Stimulated activated memory B cell treated with anti-CD40 and anti-IgM and Interleukin-4, amounts not matched to agents 10 μg/mL and 1 μg/mL and 100 μg/mL, for 72 hours (primary cell): Measurements from ENCODE around the gene DST.
"Not testable (repeated sequence)": the region's sequence is repeated elsewhere in the genome, so short reads cannot be mapped to it uniquely, and the experiment has no call there.

Experiments
- ATAC-seq: fragments of 150-1000 bp; cut with Tn5 transposase; 2 replicates; pipeline ENCODE4 v1.10.0; 2021
- H3K27ac Mint-ChIP-seq: one replicate; pipeline ENCODE4 v1.8.0; 2022; ENCODE audit warnings: mild to moderate bottlenecking, mixed read lengths
- H3K27me3 Mint-ChIP-seq: one replicate; pipeline ENCODE4 v1.8.0; 2022; ENCODE audit warnings: mixed read lengths
- H3K36me3 Mint-ChIP-seq: one replicate; pipeline ENCODE4 v1.8.0; 2022; ENCODE audit warnings: mixed read lengths
- H3K4me1 Mint-ChIP-seq: one replicate; pipeline ENCODE4 v1.8.0; 2022; ENCODE audit warnings: mixed read lengths
- H3K4me3 Mint-ChIP-seq: one replicate; pipeline ENCODE4 v1.8.0; 2022; ENCODE audit warnings: mild to moderate bottlenecking, moderate library complexity, mixed read lengths
- H3K9me3 Mint-ChIP-seq: one replicate; pipeline ENCODE4 v1.8.0; 2022; ENCODE audit warnings: mixed read lengths

The DST gene

DNA sequence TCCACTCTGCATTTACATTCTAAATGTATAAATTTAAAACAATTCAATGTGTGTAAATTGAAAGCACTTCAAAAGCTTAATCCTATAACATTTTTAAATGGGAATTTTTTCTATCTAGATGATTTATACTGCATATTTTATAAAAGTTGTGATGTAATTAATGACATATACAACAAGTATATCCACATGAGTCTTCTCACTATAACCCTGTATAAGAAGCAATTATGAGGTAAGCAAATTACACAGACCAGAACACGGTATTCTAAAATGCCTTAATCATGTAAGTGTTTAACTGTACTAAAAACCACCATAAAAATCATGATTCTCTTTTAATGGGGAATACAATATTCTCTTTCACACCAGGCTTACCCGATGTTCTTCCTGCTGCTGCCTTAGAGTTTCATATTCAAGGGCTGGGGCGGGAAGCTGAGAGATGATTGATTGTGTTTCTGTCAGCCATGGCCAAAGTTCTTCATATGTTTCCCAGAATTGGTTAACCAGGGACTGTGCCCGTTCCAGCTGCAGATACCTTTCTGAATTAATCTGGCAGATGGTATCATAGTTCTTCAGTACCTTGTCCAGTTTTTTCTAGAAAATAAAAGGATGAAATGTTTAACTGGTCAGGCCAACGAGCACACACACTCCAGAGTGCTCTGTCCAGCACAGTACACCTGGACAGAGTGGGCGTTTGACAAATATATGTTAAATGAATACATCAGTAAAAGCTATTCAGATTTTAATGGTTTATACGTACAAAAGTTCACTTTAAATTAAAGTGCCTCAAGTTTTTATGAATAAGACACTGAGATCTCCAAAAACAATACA, 127.4 kb downstream of the DST start:
- Mint-ChIP-seq H3K4me1 (no peaks in the 10 kb centered on the region), H3K9me3 (peaks cover 6% of the 10 kb centered on the region), H3K27me3 (no peaks in the 10 kb centered on the region), H3K36me3 (no peaks in the 10 kb centered on the region), H3K4me3 (no peak overlapping the region), H3K27ac (no peak overlapping the region)
- ATAC-seq = no peak

DNA sequence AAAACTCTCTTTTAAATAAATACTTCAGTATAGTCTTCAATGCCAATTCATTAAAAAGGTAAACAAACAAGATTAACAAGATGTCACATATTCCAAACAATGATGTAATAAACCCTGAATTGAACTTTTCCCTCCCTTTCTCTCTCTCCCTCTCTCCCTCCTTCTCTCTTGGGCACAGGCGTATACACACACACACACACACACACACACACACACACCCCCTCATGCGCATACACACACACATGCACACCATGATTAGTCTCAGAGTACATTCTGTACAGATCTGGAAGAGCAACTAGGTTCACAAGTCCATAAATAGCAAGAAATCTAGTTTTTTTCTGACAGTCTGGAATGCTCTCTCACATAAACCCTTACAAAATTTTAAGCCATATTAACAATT, 128.3 kb downstream of the DST start:
- Mint-ChIP-seq H3K9me3 (no peaks in the 10 kb centered on the region), H3K4me3 (no peak overlapping the region), H3K27ac (no peak overlapping the region), H3K4me1 (no peaks in the 10 kb centered on the region), H3K27me3 (no peaks in the 10 kb centered on the region), H3K36me3 (no peaks in the 10 kb centered on the region)
- no peak for ATAC-seq

DNA sequence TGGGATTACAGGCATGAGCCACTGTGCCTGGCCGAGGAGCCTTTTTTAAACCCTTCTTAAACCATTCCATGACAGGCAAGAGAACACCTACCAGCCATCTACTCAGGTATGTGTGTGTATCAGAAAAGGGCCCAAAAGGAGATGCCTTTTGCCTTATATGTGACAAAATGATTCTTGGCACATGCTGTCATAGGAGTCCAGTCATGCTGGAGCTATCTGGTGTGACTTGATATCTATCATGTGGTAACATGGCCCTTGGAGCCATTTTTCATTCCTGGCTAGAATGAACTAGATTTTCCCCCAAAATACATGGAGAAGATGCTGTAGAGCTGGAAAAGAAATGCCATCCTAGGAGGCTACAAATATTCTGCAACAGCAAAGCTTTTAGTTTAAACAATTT, 129.1 kb downstream of the DST start:
- no peaks in the 10 kb centered on the region for H3K4me1 Mint-ChIP-seq
- H3K27ac Mint-ChIP-seq = no peak overlapping the region
- no peaks in the 10 kb centered on the region for H3K27me3 Mint-ChIP-seq
- no peak for ATAC-seq
- no peaks in the 10 kb centered on the region for H3K36me3 Mint-ChIP-seq
- no peaks in the 10 kb centered on the region for H3K9me3 Mint-ChIP-seq
- H3K4me3 Mint-ChIP-seq = no peak overlapping the region

DNA sequence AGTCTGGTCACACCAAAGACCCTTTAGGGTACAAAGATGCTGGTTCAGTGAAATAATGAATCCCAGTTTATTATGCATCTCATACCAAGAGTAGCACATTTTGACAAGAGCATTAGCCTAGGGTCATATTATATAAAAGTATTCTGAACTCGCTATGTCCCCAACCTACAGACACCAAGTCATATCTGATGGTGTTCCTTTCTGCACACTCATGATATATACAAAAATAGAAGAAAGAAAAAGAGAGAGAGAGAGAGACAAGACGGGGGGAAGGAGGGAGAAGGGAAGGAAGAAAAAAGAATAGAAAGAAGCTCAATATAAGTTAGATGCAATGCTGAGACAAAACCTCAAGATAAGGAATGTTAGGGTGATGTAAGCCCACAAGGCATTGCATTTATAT, 131.1 kb downstream of the DST start:
- H3K27me3 Mint-ChIP-seq = no peaks in the 10 kb centered on the region
- H3K4me1 Mint-ChIP-seq = no peaks in the 10 kb centered on the region
- H3K4me3 Mint-ChIP-seq = no peak overlapping the region
- no peaks in the 10 kb centered on the region for H3K36me3 Mint-ChIP-seq
- no peaks in the 10 kb centered on the region for H3K9me3 Mint-ChIP-seq
- no peak overlapping the region for H3K27ac Mint-ChIP-seq
- no peak for ATAC-seq

DNA sequence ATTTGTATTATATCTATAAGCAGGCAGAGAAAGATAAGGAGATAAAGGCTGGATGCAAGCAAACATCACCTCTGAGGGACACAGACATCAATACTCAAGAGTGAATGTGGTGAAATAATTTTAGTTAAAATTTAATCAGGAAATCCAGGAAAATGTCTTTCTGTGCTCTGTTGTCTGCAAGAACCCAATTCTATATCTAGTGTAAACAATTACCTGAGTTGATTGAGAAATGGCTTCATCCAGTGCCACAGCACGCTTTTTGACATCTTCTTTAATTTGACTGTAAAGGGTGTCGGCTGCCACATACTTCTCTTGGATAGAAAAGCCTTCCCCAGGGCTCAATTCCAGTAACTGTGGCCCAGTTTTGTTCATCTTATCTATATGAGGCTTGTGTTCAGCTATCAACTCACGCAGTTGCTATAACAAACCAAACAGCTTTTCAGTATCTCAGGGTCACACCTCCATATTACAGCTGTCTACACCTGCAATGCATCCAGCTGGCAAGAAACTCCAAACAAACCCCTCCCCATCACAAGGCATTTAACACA, 131.6 kb downstream of the DST start:
- H3K27me3 Mint-ChIP-seq = no peaks in the 10 kb centered on the region
- no peaks in the 10 kb centered on the region for H3K9me3 Mint-ChIP-seq
- H3K27ac Mint-ChIP-seq = no peak overlapping the region
- no peak for ATAC-seq
- no peak overlapping the region for H3K4me3 Mint-ChIP-seq
- no peaks in the 10 kb centered on the region for H3K4me1 Mint-ChIP-seq
- H3K36me3 Mint-ChIP-seq = no peaks in the 10 kb centered on the region

DNA sequence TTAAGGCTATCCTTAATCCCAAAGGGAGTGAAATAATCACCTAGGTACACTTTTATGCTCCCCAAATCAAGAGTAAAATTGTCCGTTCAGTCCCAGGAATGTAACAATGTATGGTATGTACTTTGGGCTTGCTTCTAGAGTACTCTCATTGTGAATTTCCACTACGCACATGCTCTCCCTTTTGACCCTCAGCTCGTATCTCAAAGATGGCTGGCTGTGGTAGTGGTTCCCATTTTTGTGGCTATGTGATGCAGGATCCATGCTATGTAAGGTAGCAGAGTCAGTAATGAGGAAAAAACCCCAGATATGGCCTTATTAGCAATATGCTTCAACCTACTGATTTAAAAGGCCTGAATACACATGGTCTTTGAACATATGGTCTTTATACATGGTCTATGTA, 133.7 kb downstream of the DST start:
- Mint-ChIP-seq H3K4me3 (no peak overlapping the region), H3K9me3 (no peaks in the 10 kb centered on the region), H3K36me3 (no peaks in the 10 kb centered on the region), H3K27ac (no peak overlapping the region), H3K27me3 (no peaks in the 10 kb centered on the region), H3K4me1 (no peaks in the 10 kb centered on the region)
- ATAC-seq = no peak

DNA sequence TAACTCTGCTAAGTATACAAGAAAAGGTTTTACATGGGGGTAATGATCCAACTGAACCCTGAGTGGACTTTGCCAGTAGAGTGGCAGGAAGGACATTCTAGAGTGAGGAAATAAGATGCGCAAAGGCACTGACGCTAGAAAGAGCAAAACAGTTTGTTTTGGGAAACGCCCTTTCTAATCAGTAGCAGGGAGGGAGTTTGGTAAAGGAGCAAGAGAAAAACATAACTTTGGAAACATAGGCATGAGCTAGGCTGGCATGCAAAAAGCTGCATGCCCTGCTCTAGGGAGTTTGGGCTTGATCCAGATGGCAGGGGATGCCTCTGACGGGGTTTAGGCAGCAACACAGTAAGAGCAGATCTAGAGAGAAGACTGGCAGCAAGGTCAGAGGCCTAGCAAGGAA, 135.2 kb downstream of the DST start:
- H3K4me1 Mint-ChIP-seq = no peaks in the 10 kb centered on the region
- no peaks in the 10 kb centered on the region for H3K27me3 Mint-ChIP-seq
- ATAC-seq = no peak

DNA sequence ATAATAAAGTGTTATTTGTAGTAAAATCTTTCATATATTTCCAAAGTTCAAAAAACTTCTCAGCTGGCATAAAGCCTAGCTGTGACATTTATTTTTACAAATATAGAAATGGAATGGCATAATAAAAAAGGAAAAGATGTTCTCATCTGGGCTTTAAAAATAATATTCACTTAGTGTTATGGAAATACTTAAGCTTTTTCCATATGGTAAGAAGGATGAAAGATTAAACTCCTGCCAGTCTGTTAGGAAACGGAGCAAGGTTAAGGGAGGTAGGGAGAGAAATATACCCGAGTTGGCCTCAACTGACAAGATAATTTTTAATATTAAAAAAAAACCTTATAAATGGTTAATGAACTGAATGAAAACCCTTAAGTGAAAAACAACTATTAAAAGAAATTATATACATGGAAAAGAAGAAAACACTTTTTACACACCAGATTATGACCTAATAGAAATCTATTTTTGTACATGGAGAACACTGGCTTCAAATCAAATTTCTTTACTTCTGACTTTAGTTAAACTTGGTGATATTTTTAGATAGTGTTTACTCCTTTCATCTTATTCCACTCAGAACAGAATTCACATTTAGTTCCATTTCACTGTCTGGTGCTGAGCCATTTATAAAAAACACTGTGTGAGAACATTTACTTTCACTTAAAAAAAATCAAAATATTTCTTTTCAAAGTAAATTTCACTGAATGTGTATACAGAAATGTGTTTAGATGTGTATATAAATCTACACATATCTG, 137.0 kb downstream of the DST start:
- Mint-ChIP-seq H3K36me3 (no peaks in the 10 kb centered on the region), H3K9me3 (no peaks in the 10 kb centered on the region), H3K4me1 (no peaks in the 10 kb centered on the region), H3K27ac (no peak overlapping the region), H3K27me3 (no peaks in the 10 kb centered on the region), H3K4me3 (no peak overlapping the region)
- no peak for ATAC-seq

More for the DNA sequence above, 135.2 kb downstream of the DST start:
- Mint-ChIP-seq H3K36me3 (no peaks in the 10 kb centered on the region), H3K27ac (no peak overlapping the region), H3K4me3 (no peak overlapping the region), H3K9me3 (no peaks in the 10 kb centered on the region)

DNA sequence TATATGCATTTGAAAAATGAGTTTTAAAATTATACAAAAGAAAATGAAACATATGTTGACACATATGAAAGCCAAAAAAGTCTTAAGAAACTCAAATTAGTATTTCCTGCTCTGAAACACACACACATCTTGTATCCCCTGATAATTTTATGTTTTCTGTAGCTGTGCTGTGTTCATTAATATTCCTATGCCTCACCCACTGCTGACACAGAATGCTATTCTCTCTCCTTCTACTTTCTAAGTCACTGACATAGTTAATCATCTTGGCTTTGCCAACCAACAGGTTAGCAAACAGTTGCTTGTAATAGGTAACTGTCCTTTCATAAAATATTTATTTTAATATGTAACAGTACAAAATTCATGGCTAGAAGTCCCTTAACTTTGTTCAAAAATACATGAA, 140.7 kb downstream of the DST start:
- Mint-ChIP-seq H3K27me3 (no peaks in the 10 kb centered on the region), H3K27ac (no peak overlapping the region), H3K9me3 (no peaks in the 10 kb centered on the region), H3K4me3 (no peak overlapping the region), H3K36me3 (no peaks in the 10 kb centered on the region), H3K4me1 (no peaks in the 10 kb centered on the region)
- no peak for ATAC-seq

DNA sequence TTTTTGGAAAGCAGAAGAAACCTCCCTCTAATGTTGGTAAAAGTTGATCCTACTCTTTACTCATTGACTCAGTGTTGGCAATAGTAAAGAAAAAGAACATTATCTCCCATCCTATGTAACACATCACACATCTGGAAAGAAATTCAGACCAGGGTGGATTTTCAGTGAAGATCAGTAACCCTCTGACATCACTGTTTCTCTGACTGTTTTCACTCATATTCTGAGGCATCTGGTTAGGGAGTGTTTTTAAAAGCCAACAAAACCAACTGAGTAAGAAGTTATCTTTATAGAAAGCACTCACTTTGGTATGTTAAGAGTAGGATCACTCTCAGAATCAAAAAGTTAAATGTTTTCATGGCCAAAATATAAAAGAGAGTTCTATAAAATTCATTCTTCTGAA, 143.6 kb downstream of the DST start:
- no peak overlapping the region for H3K4me3 Mint-ChIP-seq
- ATAC-seq = no peak
- H3K27ac Mint-ChIP-seq = no peak overlapping the region
- no peaks in the 10 kb centered on the region for H3K27me3 Mint-ChIP-seq
- H3K9me3 Mint-ChIP-seq = no peaks in the 10 kb centered on the region
- no peaks in the 10 kb centered on the region for H3K4me1 Mint-ChIP-seq
- no peaks in the 10 kb centered on the region for H3K36me3 Mint-ChIP-seq

DNA sequence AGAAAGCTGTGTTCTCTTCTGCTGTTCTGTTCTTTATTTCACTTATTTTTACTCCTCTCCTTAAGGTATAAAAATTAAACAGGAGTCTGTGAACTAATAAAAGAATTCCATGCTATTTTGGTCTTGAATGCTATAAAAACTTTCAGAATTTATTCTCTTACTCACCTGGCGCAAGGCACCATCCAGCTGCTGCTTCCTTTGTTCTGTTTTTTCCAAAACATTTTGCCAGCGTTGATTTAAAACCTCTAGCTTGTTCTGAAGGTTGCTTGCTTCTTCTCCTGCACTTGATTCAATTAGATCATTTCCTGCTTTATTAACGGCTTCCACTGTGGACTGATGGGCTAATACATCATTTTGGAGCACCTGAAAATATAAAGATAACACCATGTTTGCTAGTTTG, 145.0 kb downstream of the DST start:
- Mint-ChIP-seq H3K4me3 (no peak overlapping the region), H3K9me3 (no peaks in the 10 kb centered on the region), H3K36me3 (no peaks in the 10 kb centered on the region), H3K27me3 (no peaks in the 10 kb centered on the region), H3K27ac (no peak overlapping the region), H3K4me1 (no peaks in the 10 kb centered on the region)
- no peak for ATAC-seq

DNA sequence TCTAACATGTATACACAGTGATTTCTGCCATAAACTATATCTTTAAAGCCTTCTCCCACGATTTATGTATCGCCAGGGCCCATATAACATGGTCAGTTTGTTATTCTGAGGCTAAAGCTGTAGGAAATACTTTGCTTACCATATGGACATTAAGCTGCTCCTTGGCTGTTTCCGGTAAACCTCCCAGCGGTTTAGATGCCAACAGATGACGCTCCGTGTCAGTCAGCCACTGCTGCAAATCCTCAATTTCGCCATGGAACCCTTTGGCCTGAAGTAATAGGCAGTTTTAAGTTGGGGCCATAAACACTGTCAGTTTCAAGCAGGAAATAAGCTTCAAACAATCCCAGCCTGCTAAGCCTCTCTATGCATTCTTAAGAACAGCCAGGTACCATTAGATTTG, 145.4 kb downstream of the DST start:
- Mint-ChIP-seq H3K27me3 (no peaks in the 10 kb centered on the region), H3K4me3 (no peak overlapping the region), H3K9me3 (no peaks in the 10 kb centered on the region), H3K36me3 (no peaks in the 10 kb centered on the region), H3K4me1 (no peaks in the 10 kb centered on the region), H3K27ac (no peak overlapping the region)
- no peak for ATAC-seq

DNA sequence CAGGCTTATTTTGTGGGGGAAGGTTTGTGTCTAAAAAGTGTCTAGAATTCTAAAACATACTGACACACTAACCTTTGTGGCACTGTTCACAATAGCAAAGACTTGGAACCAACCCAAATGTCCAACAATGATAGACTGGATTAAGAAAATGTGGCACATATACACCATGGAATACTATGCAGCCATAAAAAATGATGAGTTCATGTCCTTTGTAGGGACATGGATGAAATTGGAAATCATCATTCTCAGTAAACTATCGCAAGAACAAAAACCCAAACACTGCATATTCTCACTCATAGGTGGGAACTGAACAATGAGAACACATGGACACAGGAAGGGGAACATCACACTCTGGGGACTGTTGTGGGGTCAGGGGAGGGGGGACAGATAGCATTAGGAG, 146.0 kb downstream of the DST start:
- H3K4me3 Mint-ChIP-seq, H3K4me1 Mint-ChIP-seq, H3K9me3 Mint-ChIP-seq, H3K27me3 Mint-ChIP-seq, H3K36me3 Mint-ChIP-seq, ATAC-seq, H3K27ac Mint-ChIP-seq: not testable (repeated sequence)

DNA sequence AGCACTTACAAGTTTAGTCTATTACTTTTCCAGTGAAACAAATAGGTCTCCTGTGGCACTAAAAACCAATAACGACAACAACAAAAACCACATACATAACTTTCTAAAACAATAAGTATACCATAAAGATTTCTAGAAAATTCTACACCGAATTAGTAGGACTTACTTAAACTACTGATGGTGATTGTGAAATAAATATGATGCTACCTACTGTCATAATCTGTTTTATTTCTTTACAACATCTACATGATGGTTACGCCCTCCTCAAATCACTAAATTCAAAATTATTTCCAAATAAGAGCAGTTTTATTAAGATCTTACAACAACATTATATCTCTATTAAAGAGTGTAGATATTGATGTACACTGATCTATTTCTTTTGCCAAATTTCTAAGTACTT, 147.0 kb downstream of the DST start:
- Mint-ChIP-seq H3K9me3 (no peaks in the 10 kb centered on the region), H3K36me3 (no peaks in the 10 kb centered on the region), H3K4me3 (no peak overlapping the region), H3K27me3 (no peaks in the 10 kb centered on the region), H3K4me1 (no peaks in the 10 kb centered on the region), H3K27ac (no peak overlapping the region)
- ATAC-seq = no peak

DNA sequence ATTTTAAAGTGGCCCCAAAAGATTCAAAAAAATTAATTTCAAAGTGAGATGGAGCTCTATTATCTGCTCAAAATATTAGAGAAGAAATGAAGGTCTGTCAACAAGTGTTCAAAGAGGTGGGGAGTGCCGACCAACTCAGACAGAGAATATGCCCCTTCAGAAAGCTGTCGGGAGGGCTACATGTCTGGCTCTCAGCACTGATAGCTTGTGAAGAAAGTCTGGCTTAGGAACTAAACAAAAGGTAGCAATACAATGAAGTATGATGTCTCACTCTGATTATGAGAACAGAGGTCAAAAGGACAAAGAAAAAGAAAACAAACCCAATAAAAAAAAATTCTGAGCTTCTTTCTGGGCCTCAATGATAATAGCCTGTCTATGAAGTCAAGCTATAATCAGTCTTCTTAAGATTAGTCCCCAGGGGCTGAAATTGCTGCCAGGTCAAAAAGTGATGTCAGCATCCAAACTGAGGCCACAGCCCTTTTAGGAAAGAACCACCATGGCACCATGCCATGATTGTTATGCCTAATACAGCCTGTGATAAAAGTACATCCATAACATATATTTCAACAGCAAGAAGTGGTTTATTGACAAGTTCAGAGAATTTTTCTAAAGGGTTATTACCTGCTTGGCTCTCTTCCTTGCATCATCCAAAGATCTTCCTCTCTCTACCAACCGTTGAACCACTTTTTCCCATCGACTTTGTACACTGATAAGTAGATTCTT, 150.9 kb downstream of the DST start:
- no peak overlapping the region for H3K27ac Mint-ChIP-seq
- H3K36me3 Mint-ChIP-seq = no peaks in the 10 kb centered on the region
- no peaks in the 10 kb centered on the region for H3K9me3 Mint-ChIP-seq
- ATAC-seq = no peak
- H3K27me3 Mint-ChIP-seq = no peaks in the 10 kb centered on the region
- H3K4me3 Mint-ChIP-seq = no peak overlapping the region
- no peaks in the 10 kb centered on the region for H3K4me1 Mint-ChIP-seq
